Pericardium fibroblast (primary cell): Measurements from ENCODE around the gene C9orf153. TPM values are rescaled to one million over a fixed set of nuclear protein-coding genes. Genes with fewer than 3 reads are reported as not detected.

Experiments used
- total RNA-seq: library from RNA; depleted of rRNA; stranded (reverse); fragments of >200 nt; gene quantifications from 2 replicates; pipeline ENCODE4 v1.2.3, GENCODE V29; 2015

Gene C9orf153
- total RNA-seq = not detected in 2 replicates

GRCh38 chr9:86259557-86259956 is at the start of gene C9orf153:
Gene C9orf153 (minus strand): TSS chr9:86259657. CDS start chr9:86229603, 30,054 bp downstream.

GRCh38 chr9:86282077-86282978 is 22.9 kb upstream of the C9orf153 start, which contains the start of gene ISCA1:
Gene ISCA1 (minus strand): TSS chr9:86282538. CDS start chr9:86282458, 80 bp downstream.

Other genes with a start within 250 kb of the C9orf153 start
- 61.5 and 85.3 TPM in 2 replicates for gene GOLM1, start 160.1 kb downstream of the C9orf153 start, total RNA-seq
- gene ISCA1, start 22.9 kb upstream of the C9orf153 start, total RNA-seq = 31.7 and 47.3 TPM in 2 replicates
- gene TUT7, start 94.8 kb upstream of the C9orf153 start, total RNA-seq = 15.2 and 22.5 TPM in 2 replicates